ENCODE measurements around the gene CRACDL.

DNA sequence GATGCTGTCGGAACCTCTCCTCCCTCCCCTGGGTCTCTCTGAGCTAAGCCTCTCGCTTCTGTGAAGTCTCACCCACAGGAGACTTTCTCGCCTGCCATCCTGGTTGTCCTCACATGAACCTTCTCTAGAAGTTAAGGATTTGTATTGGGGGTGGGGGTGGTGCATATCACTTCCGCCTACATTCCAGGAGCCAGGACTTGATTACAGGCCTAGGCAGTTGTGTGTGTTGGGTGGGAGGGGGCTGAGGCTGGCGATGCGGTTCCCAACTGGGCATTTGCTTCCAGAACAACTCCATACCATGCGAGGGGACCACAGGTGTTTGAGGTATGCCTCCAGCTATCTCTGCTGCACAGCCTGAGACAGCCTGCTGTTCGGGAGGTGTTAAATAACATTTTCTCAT, 148.3 kb downstream of the CRACDL start:
- TF ChIP-seq POLR2A (IDR thresholded peaks at IDR 0.05; ENCODE audit: low read depth, low read length) (no peak), POLR2AphosphoS5 (IDR thresholded peaks at IDR 0.05; ENCODE audit: low read depth, low read length) (no peak), TAF1 (IDR thresholded peaks at IDR 0.05; ENCODE audit: borderline replicate concordance, low read depth, low read length) (no peak)

Measured in GM12892 (cell line).